CD4-positive, alpha-beta T cell (primary cell): Measurements from ENCODE around the gene CLCN2. TPM values are rescaled to one million over a fixed set of nuclear protein-coding genes. Genes with fewer than 3 reads are reported as not detected.
"Not testable (repeated sequence)": the region's sequence is repeated elsewhere in the genome, so short reads cannot be mapped to it uniquely, and the experiment has no call there.

Experiments
- ATAC-seq: fragments of 200-7000 bp; cut with Tn5 transposase; one replicate; pipeline ENCODE4 v1.10.0; 2022; ENCODE audit warnings: mild to moderate bottlenecking; ENCODE audit not compliant: poor library complexity
- CTCF ChIA-PET: fragments of 350-600 bp; sonication (Branson Sonifier 250); formaldehyde crosslinking; loops from one replicate; lab custom pipeline; 2021; ENCODE audit warnings: antibody characterized with exemption, inconsistent platforms; lab: Charles Lee
- POLR2A ChIA-PET: fragments of 350-600 bp; sonication (Branson Sonifier 250); formaldehyde crosslinking; loops from one replicate; lab custom pipeline; 2021; ENCODE audit warnings: antibody characterized with exemption, inconsistent platforms; lab: Charles Lee
- DNase-seq, 14 experiments: peaks; one replicate each; pipeline ENCODE4 v3.0.0-alpha.2; 2013 to 2020; ENCODE audit warnings: mixed read lengths in 2 of 14
- H3K27ac ChIP-seq, 2 donors: one replicate each; pipeline versions ENCODE4 v1.5.1 to v1.7.0; 2013; ENCODE audit warnings: low read length in 2 of 2, low read depth in 1 of 2, mild to moderate bottlenecking in 1 of 2
- H3K27me3 ChIP-seq, 2 experiments: 1 replicate in 1 of 2; 2 replicates in 1 of 2; pipeline versions ENCODE4 v1.6.1 to v1.7.0; 2013; ENCODE audit warnings: low read length in 2 of 2, control low read depth in 1 of 2, mild to moderate bottlenecking in 1 of 2, moderate library complexity in 1 of 2; ENCODE audit not compliant: insufficient read depth in 2 of 2, control insufficient read depth in 1 of 2
- H3K36me3 ChIP-seq: one replicate; pipeline ENCODE4 v1.6.1; 2013; ENCODE audit warnings: low read length, control low read depth; ENCODE audit not compliant: insufficient read depth
- H3K4me1 ChIP-seq: one replicate; pipeline ENCODE4 v1.6.1; 2013; ENCODE audit warnings: low read length, control low read depth; ENCODE audit not compliant: insufficient read depth
- H3K4me3 ChIP-seq: one replicate; pipeline ENCODE4 v1.5.1; 2013; ENCODE audit warnings: mild to moderate bottlenecking, low read length, moderate library complexity
- H3K9me3 ChIP-seq, 2 experiments: 1 replicate in 1 of 2; 2 replicates in 1 of 2; pipeline versions ENCODE4 v1.6.1 to v1.7.0; 2013; ENCODE audit warnings: low read length in 2 of 2, mild to moderate bottlenecking in 2 of 2, control low read depth in 1 of 2, moderate library complexity in 1 of 2; ENCODE audit not compliant: control insufficient read depth in 1 of 2, insufficient read depth in 1 of 2
- H3K27ac Mint-ChIP-seq: one replicate; pipeline ENCODE4 v1.8.0; 2020; ENCODE audit warnings: mixed read lengths
- H3K27me3 Mint-ChIP-seq: one replicate; pipeline ENCODE4 v1.8.0; 2021; ENCODE audit warnings: mixed read lengths
- H3K36me3 Mint-ChIP-seq: one replicate; pipeline ENCODE4 v1.8.0; 2021; ENCODE audit warnings: low read depth, mixed read lengths
- H3K4me1 Mint-ChIP-seq: one replicate; pipeline ENCODE4 v1.8.0; 2021; ENCODE audit warnings: low read depth, mixed read lengths
- H3K4me3 Mint-ChIP-seq: one replicate; pipeline ENCODE4 v1.8.0; 2020; ENCODE audit warnings: mild to moderate bottlenecking, mixed read lengths
- H3K9me3 Mint-ChIP-seq: one replicate; pipeline ENCODE4 v1.8.0; 2020; ENCODE audit warnings: mixed read lengths
- CTCF ChIP-seq: fragments of 200-600 bp; IDR thresholded peaks from one replicate; pipeline ENCODE4 v1.8.0; 2022; ENCODE audit warnings: antibody characterized with exemption, mild to moderate bottlenecking
- intact Hi-C, 2 experiments: fragments of 100-400 bp; cut with DNase I in 1 of 2; cut with micrococcal nuclease in 1 of 2; formaldehyde crosslinking; loops; one replicate each; pipeline versions ENCODE4 v1.15.1 to v1.9.0; 2023 to 2025; cut with DNase I, micrococcal nuclease
- total RNA-seq, 174 experiments: library from RNA in 2 of 174; stranded (reverse) in 2 of 174; gene quantifications; one replicate each; pipeline ENCODE4 v1.2.3 and lab custom pipeline; 2021 to 2026

The CLCN2 gene
- total RNA-seq, 2 experiments from 2014 or later: 3.2 to 3.5 TPM

GRCh38 chr3:184344579-184345316 lies 16.7 kb downstream of the CLCN2 start:
- TF ChIP-seq CTCF: no peak
- Mint-ChIP-seq H3K27me3 (no peaks in the 10 kb centered on the region), H3K4me1 (no peaks in the 10 kb centered on the region), H3K4me3 (no peak overlapping the region), H3K27ac (no peak overlapping the region), H3K36me3 (peaks cover 22% of the 10 kb centered on the region), H3K9me3 (no peaks in the 10 kb centered on the region)
- H3K36me3 ChIP-seq: peaks cover 10% of the 10 kb centered on the region
- no peak for DNase-seq
- no peaks in the 10 kb centered on the region for H3K9me3 ChIP-seq
- no peak overlapping the region for H3K27ac ChIP-seq
- POLR2A ChIA-PET: no interaction called here
- H3K27me3 ChIP-seq: no peaks in the 10 kb centered on the region
- intact Hi-C loops: no loop called here
- no peak for ATAC-seq
- CTCF ChIA-PET: no interaction called here
- no peak overlapping the region for H3K4me3 ChIP-seq
- H3K4me1 ChIP-seq: no peaks in the 10 kb centered on the region

- no peaks in the 10 kb centered on the region for H3K9me3 Mint-ChIP-seq
- TF ChIP-seq CTCF: no peak
- no peak overlapping the region for H3K27ac Mint-ChIP-seq
- intact Hi-C loops: no loop called here
- peaks cover 22% of the 10 kb centered on the region for H3K36me3 Mint-ChIP-seq
- Histone ChIP-seq H3K27me3 (no peaks in the 10 kb centered on the region), H3K4me1 (peaks cover 6% of the 10 kb centered on the region), H3K9me3 (no peaks in the 10 kb centered on the region), H3K4me3 (no peak overlapping the region), H3K27ac (no peak overlapping the region), H3K36me3 (peaks cover 10% of the 10 kb centered on the region)
- ChIA-PET POLR2A (no interaction called here), CTCF (no interaction called here)
- H3K27me3 Mint-ChIP-seq: no peaks in the 10 kb centered on the region
- H3K4me3 Mint-ChIP-seq: no peak overlapping the region
- H3K4me1 Mint-ChIP-seq: peaks cover 6% of the 10 kb centered on the region
- ATAC-seq (no peak), DNase-seq (no peak)
Measured at GRCh38 chr3:184343200-184343876, 18.1 kb downstream of the CLCN2 start.

- ATAC-seq (no peak), DNase-seq (no peak)
- intact Hi-C loops: no loop called here
- Mint-ChIP-seq H3K36me3 (peaks cover 22% of the 10 kb centered on the region), H3K4me1 (peaks cover 19% of the 10 kb centered on the region), H3K27ac (no peak overlapping the region), H3K4me3 (no peak overlapping the region), H3K27me3 (no peaks in the 10 kb centered on the region), H3K9me3 (no peaks in the 10 kb centered on the region)
- peaks cover 10% of the 10 kb centered on the region for H3K36me3 ChIP-seq
- H3K27ac ChIP-seq: no peak overlapping the region
- no peak overlapping the region for H3K4me3 ChIP-seq
- no peak for TF ChIP-seq CTCF
- POLR2A ChIA-PET: no interaction called here
- H3K4me1 ChIP-seq: peaks cover 18% of the 10 kb centered on the region
- CTCF ChIA-PET: no interaction called here
- H3K9me3 ChIP-seq: no peaks in the 10 kb centered on the region
- no peaks in the 10 kb centered on the region for H3K27me3 ChIP-seq
Measured at GRCh38 chr3:184341925-184342324, 19.5 kb downstream of the CLCN2 start.

GRCh38 chr3:184339451-184340135 lies 21.8 kb downstream of the CLCN2 start:
- H3K27ac ChIP-seq, H3K27ac Mint-ChIP-seq, DNase-seq, H3K9me3 ChIP-seq, H3K27me3 ChIP-seq, H3K27me3 Mint-ChIP-seq, H3K9me3 Mint-ChIP-seq, ATAC-seq, intact Hi-C loops, H3K4me3 Mint-ChIP-seq, CTCF ChIA-PET, H3K4me3 ChIP-seq: not testable (repeated sequence)
- H3K36me3 ChIP-seq: peaks cover 18% of the 10 kb centered on the region
- peaks cover 24% of the 10 kb centered on the region for H3K36me3 Mint-ChIP-seq
- H3K4me1 Mint-ChIP-seq: peaks cover 30% of the 10 kb centered on the region
- H3K4me1 ChIP-seq: peaks cover 38% of the 10 kb centered on the region
- POLR2A ChIA-PET: interaction anchor here (1.9 kb wide), 1 partner anchor 22 kb away, joined by 6 read pairs; the partner anchor contains the start of genes CLCN2 and POLR2H
